ENCODE data around the gene NOX3. TPM values are rescaled to one million over a fixed set of nuclear protein-coding genes. Genes with fewer than 3 reads are reported as not detected.
"Not testable (repeated sequence)": the region's sequence is repeated elsewhere in the genome, so short reads cannot be mapped to it uniquely, and the experiment has no call there.

The NOX3 gene
- total and polyA plus RNA-seq, 10 of the 15 experiments (the other 5 are each of a cell fraction or from before 2014, with no cell fraction given) = not detected

GRCh38 chr6:155451530-155451929, 4.1 kb downstream of the NOX3 start:
- RAD21 ChIA-PET (ENCODE audit: unreplicated experiment); H2AFZ ChIP-seq (ENCODE audit: control insufficient read depth, low read depth, low read length); H3K27ac ChIP-seq (ENCODE audit: control insufficient read depth, insufficient read depth); H3K9me3 ChIP-seq (replicated peaks; ENCODE audit: control insufficient read depth, insufficient read depth, low read length); POLR2A ChIA-PET; H3K36me3 ChIP-seq (ENCODE audit: control insufficient read depth in 2 of 2, insufficient read depth in 2 of 2, low read length in 1 of 2); H3K4me3 ChIP-seq; H3K27me3 ChIP-seq (replicated peaks in 1 of 2; ENCODE audit: control insufficient read depth in 2 of 2, insufficient read depth in 2 of 2, low read length in 1 of 2); BruUV-seq (replicated peaks); in situ Hi-C loops (cut with MboI); H3K4me1 ChIP-seq (ENCODE audit: control insufficient read depth, insufficient read depth, low read length); ATAC-seq; H3K4me2 ChIP-seq (ENCODE audit: control insufficient read depth, insufficient read depth); intact Hi-C loops (cut with micrococcal nuclease; ENCODE audit: unreplicated experiment); DNase-seq (ENCODE audit: low read depth, low spot score); H3K79me2 ChIP-seq (ENCODE audit: control insufficient read depth, insufficient read depth, low read length); H3K9ac ChIP-seq (ENCODE audit: control insufficient read depth, insufficient read depth, low read length); FAIRE-seq; H4K20me1 ChIP-seq (ENCODE audit: control insufficient read depth, insufficient read depth): not testable (repeated sequence)
- WGBS (ENCODE audit: insufficient coverage, insufficient replicate concordance, low lambda C conversion rate, missing lambda C conversion rate) = 68% methylated on average over 7 of the region's 7 CpGs
- ChIA-PET CTCF (interaction anchor here (0.9 to 1.0 kb wide), 2 partner anchors 9 to 33 kb away, joined by 3 read pairs; no protein-coding TSS in a partner anchor), SMC1A (ENCODE audit: uncharacterized antibody, unreplicated experiment) (interaction anchor here (0.6 to 2.6 kb wide), 3 partner anchors 9 to 432 kb away, joined by 3 to 7 read pairs (median 3); no protein-coding TSS in a partner anchor)

DNA sequence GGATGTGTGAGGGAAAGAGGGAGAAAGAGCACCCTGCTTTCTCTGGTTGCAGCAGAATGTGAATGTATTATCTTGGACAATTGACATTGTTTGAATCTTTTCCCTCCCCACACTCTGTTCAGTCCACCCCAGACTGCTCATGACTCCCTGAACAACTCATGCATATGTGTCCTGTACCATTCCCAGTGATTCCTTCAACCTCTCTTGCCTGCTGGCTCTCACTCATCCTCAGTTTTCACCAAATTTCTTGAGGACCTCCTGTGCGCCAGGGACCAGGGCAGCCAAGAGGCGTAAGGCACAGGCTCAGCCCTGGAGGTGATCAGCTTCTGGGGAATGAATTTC, 5.4 kb downstream of the NOX3 start:
- intact Hi-C loops (cut with micrococcal nuclease; ENCODE audit: unreplicated experiment) = no loop called here
- Histone ChIP-seq H3K9ac (ENCODE audit: control insufficient read depth, insufficient read depth, low read length) (no peak overlapping the region), H3K4me3 (no peak overlapping the region), H3K79me2 (ENCODE audit: control insufficient read depth, insufficient read depth, low read length) (no peaks in the 10 kb centered on the region), H4K20me1 (ENCODE audit: control insufficient read depth, insufficient read depth) (no peaks in the 10 kb centered on the region), H3K4me1 (ENCODE audit: control insufficient read depth, insufficient read depth, low read length) (no peaks in the 10 kb centered on the region), H3K36me3 (ENCODE audit: control insufficient read depth in 2 of 2, insufficient read depth in 2 of 2, low read length in 1 of 2) (no peaks in the 10 kb centered on the region), H3K9me3 (replicated peaks; ENCODE audit: control insufficient read depth, insufficient read depth, low read length) (no peaks in the 10 kb centered on the region), H3K27ac (ENCODE audit: control insufficient read depth, insufficient read depth) (no peak overlapping the region), H3K27me3 (replicated peaks in 1 of 2; ENCODE audit: control insufficient read depth in 2 of 2, insufficient read depth in 2 of 2, low read length in 1 of 2) (no peaks in the 10 kb centered on the region), H2AFZ (ENCODE audit: control insufficient read depth, low read depth, low read length) (no peak overlapping the region), H3K4me2 (ENCODE audit: control insufficient read depth, insufficient read depth) (no peak overlapping the region)
- no peak for TF ChIP-seq YBX1 (IDR thresholded peaks at IDR 0.05)
- FAIRE-seq (no peak), DNase-seq (ENCODE audit: low read depth, low spot score) (no peak), ATAC-seq (no peak)
- ChIA-PET CTCF (no interaction called here), RAD21 (ENCODE audit: unreplicated experiment) (no interaction called here), SMC1A (ENCODE audit: uncharacterized antibody, unreplicated experiment) (no interaction called here), POLR2A (no interaction called here)
- in situ Hi-C loops (cut with MboI) = no loop called here
- no TSS peak for BruUV-seq (replicated peaks)
- WGBS (ENCODE audit: insufficient coverage, insufficient replicate concordance, low lambda C conversion rate, missing lambda C conversion rate) = 94% methylated on average over 2 of the region's 2 CpGs
